Smooth muscle cell of the umbilical artery (primary cell): ENCODE measurements around the gene WDR64. TPM values are rescaled to one million over a fixed set of nuclear protein-coding genes. Genes with fewer than 3 reads are reported as not detected.

Source experiments
- total RNA-seq: library from RNA; depleted of rRNA; stranded (reverse); fragments of >200 nt; gene quantifications from 2 replicates; pipeline ENCODE4 v1.2.3, GENCODE V29; 2014

The WDR64 gene
- total RNA-seq = not detected in 2 replicates

GRCh38 chr1:241652012-241652411 is at the start of gene WDR64:
TSS of gene WDR64 (plus strand) at chr1:241652281. CDS start at chr1:241652485, 204 bp downstream.

GRCh38 chr1:241640149-241640866 is 11.8 kb upstream of the WDR64 start, which contains the start of the genes CHML and OPN3:
TSS of gene CHML (minus strand) at chr1:241640369. CDS start at chr1:241635766, 4,603 bp downstream.
TSS of gene OPN3 (minus strand) at chr1:241640369. CDS start at chr1:241640254, 115 bp downstream.

GRCh38 chr1:241847796-241848685 is 196.0 kb downstream of the WDR64 start, which contains the start of gene EXO1:
TSS of gene EXO1 (plus strand) at chr1:241848204. CDS start at chr1:241850426, 2,222 bp downstream.

Other genes with a start within 250 kb of the WDR64 start
- 57.6 and 70.5 TPM in 2 replicates for gene FH, start 132.5 kb upstream of the WDR64 start, total RNA-seq
- under 0.01 TPM in 1 of 2 replicates, not detected in the other for gene KMO, start 119.9 kb upstream of the WDR64 start, total RNA-seq
- gene CHML, start 11.9 kb upstream of the WDR64 start, total RNA-seq = 9.2 and 17.5 TPM in 2 replicates
- 24.6 and 38.6 TPM in 2 replicates for gene OPN3, start 11.9 kb upstream of the WDR64 start, total RNA-seq
- 2.4 and 7.9 TPM in 2 replicates for gene EXO1, start 195.9 kb downstream of the WDR64 start, total RNA-seq